GM18858 (cell line): ENCODE measurements around the gene UST.

ENCODE experiments used
- ATAC-seq: cut with Tn5 transposase; IDR thresholded peaks from one replicate; pipeline ENCODE4 v1.9.1; 2021; ENCODE audit not compliant: unreplicated experiment

Gene UST

GRCh38 chr6:149077208-149077607 lies 330.4 kb downstream of the UST start:
- ATAC-seq = no peak

- no peak for ATAC-seq
Measured at GRCh38 chr6:149078211-149078782, 331.5 kb downstream of the UST start.

GRCh38 chr6:149079456-149079855 lies 332.6 kb downstream of the UST start:
- no peak for ATAC-seq

GRCh38 chr6:149079911-149080491 lies 333.2 kb downstream of the UST start:
- no peak for ATAC-seq

GRCh38 chr6:149080511-149080910 lies 333.7 kb downstream of the UST start:
- no peak for ATAC-seq

- no peak for ATAC-seq
Measured at GRCh38 chr6:149081281-149081680, 334.5 kb downstream of the UST start.

GRCh38 chr6:149082320-149082719 lies 335.5 kb downstream of the UST start:
- peak; percentile 59 for ATAC-seq

- no peak for ATAC-seq
Measured at GRCh38 chr6:149084026-149084425, 337.2 kb downstream of the UST start.

- ATAC-seq = no peak
Measured at GRCh38 chr6:149084808-149085556, 338.2 kb downstream of the UST start.

GRCh38 chr6:149085557-149085938 lies 338.7 kb downstream of the UST start:
- ATAC-seq = no peak

- ATAC-seq = no peak
Measured at GRCh38 chr6:149086363-149086762, 339.5 kb downstream of the UST start.

- ATAC-seq = no peak
Measured at GRCh38 chr6:149087898-149088297, 341.1 kb downstream of the UST start.

GRCh38 chr6:149088361-149088760 lies 341.5 kb downstream of the UST start:
- ATAC-seq = no peak

- no peak for ATAC-seq
Measured at GRCh38 chr6:149089510-149089909, 342.7 kb downstream of the UST start.

GRCh38 chr6:149090937-149091336 lies 344.1 kb downstream of the UST start:
- ATAC-seq = no peak

GRCh38 chr6:149093643-149094042 lies 346.8 kb downstream of the UST start:
- ATAC-seq = no peak

GRCh38 chr6:149094156-149094555 lies 347.3 kb downstream of the UST start:
- ATAC-seq = no peak

- ATAC-seq = no peak
Measured at GRCh38 chr6:149094934-149095351, 348.1 kb downstream of the UST start.

- no peak for ATAC-seq
Measured at GRCh38 chr6:149095842-149096241, 349.0 kb downstream of the UST start.

- no peak for ATAC-seq
Measured at GRCh38 chr6:149097794-149098193, 351.0 kb downstream of the UST start.

- ATAC-seq = no peak
Measured at GRCh38 chr6:149098700-149099276, 352.0 kb downstream of the UST start.

- no peak for ATAC-seq
Measured at GRCh38 chr6:149102324-149102723, 355.5 kb downstream of the UST start.
